ENCODE results near the gene NEK5. TPM values are rescaled to one million over a fixed set of nuclear protein-coding genes. Genes with fewer than 3 reads are reported as not detected.
"Not testable (repeated sequence)": the region's sequence is repeated elsewhere in the genome, so short reads cannot be mapped to it uniquely, and the experiment has no call there.

NEK5 gene
- total RNA-seq, 2 experiments from 2014 or later, result not detected

GRCh38 chr13:52096062-52096461, 32.8 kb downstream of the NEK5 start:
- POLR2A ChIA-PET, result no interaction called here
- no peaks in the 10 kb centered on the region for H3K36me3 Mint-ChIP-seq (ENCODE audit: low read depth)

DNA sequence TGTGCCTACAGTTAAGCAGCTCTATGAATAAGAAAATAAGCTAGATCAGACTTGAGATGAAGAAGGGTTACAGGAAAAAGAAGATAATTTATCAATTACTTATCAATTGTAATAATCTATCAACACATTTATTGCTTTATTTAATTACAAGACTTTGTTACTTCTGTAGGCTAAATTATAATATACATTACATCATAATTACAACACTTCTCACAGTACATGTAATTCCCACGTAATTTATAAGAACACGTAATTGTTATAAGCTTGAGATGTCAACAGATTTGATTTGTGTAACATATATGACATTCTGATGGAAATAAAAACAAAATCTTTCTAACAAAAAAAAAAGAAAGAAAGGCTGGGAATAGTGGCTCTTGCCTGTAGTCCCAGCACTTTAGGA, 36.8 kb downstream of the NEK5 start:
- no peak for DNase-seq
- H3K9me3 Mint-ChIP-seq, result no peaks in the 10 kb centered on the region
- peaks cover 4% of the 10 kb centered on the region for H3K27me3 Mint-ChIP-seq
- H3K27ac Mint-ChIP-seq, result no peak overlapping the region
- H3K4me1 Mint-ChIP-seq, result no peaks in the 10 kb centered on the region
- POLR2A ChIA-PET, result no interaction called here
- H3K4me3 Mint-ChIP-seq, result no peak overlapping the region
- CTCF ChIA-PET, result no interaction called here
- H3K36me3 Mint-ChIP-seq (ENCODE audit: low read depth), result no peaks in the 10 kb centered on the region

More at GRCh38 chr13:52096062-52096461, 32.8 kb downstream of the NEK5 start:
- no peaks in the 10 kb centered on the region for H3K27me3 Mint-ChIP-seq
- CTCF ChIA-PET, result no interaction called here
- H3K27ac Mint-ChIP-seq, result no peak overlapping the region
- no peaks in the 10 kb centered on the region for H3K4me1 Mint-ChIP-seq
- H3K9me3 Mint-ChIP-seq, result no peaks in the 10 kb centered on the region
- no peak for DNase-seq
- no peak overlapping the region for H3K4me3 Mint-ChIP-seq

- POLR2A ChIA-PET, result interaction anchor here (0.6 kb wide), 1 partner anchor 647 kb away, joined by 4 read pairs; no protein-coding TSS in a partner anchor
- Mint-ChIP-seq H3K36me3 (ENCODE audit: low read depth) (no peaks in the 10 kb centered on the region), H3K4me1 (no peaks in the 10 kb centered on the region), H3K27ac (no peak overlapping the region), H3K4me3 (no peak overlapping the region), H3K27me3 (peaks cover 8% of the 10 kb centered on the region), H3K9me3 (no peaks in the 10 kb centered on the region)
- no peak for DNase-seq
- CTCF ChIA-PET, result no interaction called here
These were observed 37.4 kb downstream of the NEK5 start for GRCh38 chr13:52091473-52091872.

DNA sequence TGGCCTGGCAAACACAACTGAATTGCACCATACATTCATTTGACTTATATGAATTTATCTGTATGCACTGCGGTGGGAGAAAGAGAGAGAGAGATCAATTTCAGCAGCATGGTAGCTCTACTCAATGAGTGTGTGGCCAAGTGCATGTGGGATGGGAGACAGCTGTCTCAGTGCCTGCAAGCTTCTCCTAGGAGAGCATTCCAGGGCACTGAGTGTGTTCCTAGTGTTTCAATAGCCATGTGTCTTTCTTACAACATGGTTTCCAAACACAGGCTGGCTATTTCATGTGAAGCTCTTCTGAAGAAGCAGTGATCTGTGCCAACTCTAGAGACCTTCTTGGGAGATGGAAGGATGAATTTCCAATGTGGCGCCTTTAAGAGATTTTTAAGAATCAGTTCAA, 43.5 kb downstream of the NEK5 start:
- no peak overlapping the region for H3K27ac Mint-ChIP-seq
- H3K4me1 Mint-ChIP-seq, result no peaks in the 10 kb centered on the region
- no peaks in the 10 kb centered on the region for H3K9me3 Mint-ChIP-seq
- no peaks in the 10 kb centered on the region for H3K36me3 Mint-ChIP-seq (ENCODE audit: low read depth)
- no peak overlapping the region for H3K4me3 Mint-ChIP-seq
- ChIA-PET CTCF (no interaction called here), POLR2A (no interaction called here)
- no peak for DNase-seq
- peaks cover 8% of the 10 kb centered on the region for H3K27me3 Mint-ChIP-seq

- not testable (repeated sequence) for H3K27me3 Mint-ChIP-seq
These were observed 43.9 kb downstream of the NEK5 start for GRCh38 chr13:52084981-52085380.

DNA sequence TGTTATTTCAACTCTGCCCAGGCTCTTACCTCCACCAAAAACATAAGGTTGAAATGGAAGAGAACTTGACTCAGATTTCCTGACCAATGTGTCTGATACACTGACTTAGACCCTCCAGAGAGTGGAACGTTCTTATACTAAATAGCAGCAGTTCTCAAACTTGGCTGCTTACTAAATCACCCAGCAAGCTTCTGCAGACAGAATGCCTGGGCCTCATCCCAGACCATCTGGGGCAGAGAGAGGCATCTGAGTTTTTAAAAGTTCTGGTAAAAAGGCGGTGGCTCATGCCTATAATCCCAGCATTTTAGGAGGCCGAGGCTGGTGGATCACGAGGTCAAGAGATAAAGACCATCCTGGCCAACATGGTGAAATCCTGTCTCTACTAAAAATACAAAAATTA, 46.3 kb downstream of the NEK5 start:
- ChIA-PET POLR2A (no interaction called here), CTCF (no interaction called here)
- Mint-ChIP-seq H3K4me1 (no peaks in the 10 kb centered on the region), H3K9me3 (no peaks in the 10 kb centered on the region), H3K36me3 (ENCODE audit: low read depth) (no peaks in the 10 kb centered on the region), H3K27me3 (peaks cover 6% of the 10 kb centered on the region), H3K27ac (no peak overlapping the region), H3K4me3 (no peak overlapping the region)
- no peak for DNase-seq

More at GRCh38 chr13:52084981-52085380, 43.9 kb downstream of the NEK5 start:
- H3K36me3 Mint-ChIP-seq (ENCODE audit: low read depth); POLR2A ChIA-PET; H3K27ac Mint-ChIP-seq; DNase-seq; CTCF ChIA-PET; H3K9me3 Mint-ChIP-seq; H3K4me3 Mint-ChIP-seq; H3K4me1 Mint-ChIP-seq: not testable (repeated sequence)

- DNase-seq; H3K9me3 Mint-ChIP-seq; H3K4me1 Mint-ChIP-seq; CTCF ChIA-PET; POLR2A ChIA-PET; H3K27ac Mint-ChIP-seq; H3K36me3 Mint-ChIP-seq (ENCODE audit: low read depth); H3K4me3 Mint-ChIP-seq: not testable (repeated sequence)
- H3K27me3 Mint-ChIP-seq, result peaks cover 20% of the 10 kb centered on the region
These were observed 49.0 kb downstream of the NEK5 start for GRCh38 chr13:52079891-52080290.

- Mint-ChIP-seq H3K27me3 (peaks cover 34% of the 10 kb centered on the region), H3K9me3 (peaks cover 20% of the 10 kb centered on the region), H3K4me3 (no peak overlapping the region), H3K27ac (no peak overlapping the region), H3K36me3 (ENCODE audit: low read depth) (peaks cover 3% of the 10 kb centered on the region), H3K4me1 (peaks cover 16% of the 10 kb centered on the region)
- ChIA-PET CTCF (interaction anchor here (1.1 to 1.5 kb wide), 2 partner anchors 130 to 380 kb away, joined by 3 to 4 read pairs; partner anchors contain the start of gene VPS36), POLR2A (no interaction called here)
- DNase-seq, result peak; percentile 40
These were observed 57.8 kb downstream of the NEK5 start for GRCh38 chr13:52070929-52071523.

DNA sequence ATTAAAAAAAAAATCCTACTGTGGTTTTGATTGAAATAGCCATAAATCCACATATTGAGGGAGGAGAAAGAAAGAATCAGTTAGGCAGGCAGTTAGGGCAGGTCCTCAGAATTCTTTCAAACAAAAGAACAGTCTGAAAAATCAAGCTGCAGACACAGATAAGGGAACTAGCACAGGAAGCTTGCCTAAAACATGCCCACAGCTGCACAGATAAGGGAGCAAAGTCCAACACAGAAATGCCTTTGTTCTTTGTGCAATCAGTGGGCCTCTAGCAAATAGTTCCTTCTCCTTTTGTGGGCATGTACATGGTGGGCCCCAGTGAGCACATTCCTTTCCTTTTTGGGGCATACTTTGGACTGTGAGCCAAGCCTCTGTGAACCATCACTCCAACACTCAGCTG, 61.6 kb downstream of the NEK5 start:
- Mint-ChIP-seq H3K9me3 (peaks cover 26% of the 10 kb centered on the region), H3K4me1 (peaks cover 16% of the 10 kb centered on the region), H3K27ac (no peak overlapping the region), H3K4me3 (no peak overlapping the region), H3K27me3 (peaks cover 12% of the 10 kb centered on the region), H3K36me3 (ENCODE audit: low read depth) (peaks cover 3% of the 10 kb centered on the region)
- no peak for DNase-seq
- CTCF ChIA-PET, result no interaction called here
- POLR2A ChIA-PET, result no interaction called here

GRCh38 chr13:52061587-52061986, 67.3 kb downstream of the NEK5 start:
- H3K36me3 Mint-ChIP-seq (ENCODE audit: low read depth), result no peaks in the 10 kb centered on the region
- DNase-seq, result no peak
- ChIA-PET POLR2A (no interaction called here), CTCF (interaction anchor here (0.8 kb wide), 1 partner anchor 19 kb away, joined by 3 read pairs; no protein-coding TSS in a partner anchor)
- no peak overlapping the region for H3K4me3 Mint-ChIP-seq
- H3K27ac Mint-ChIP-seq, result no peak overlapping the region
- no peaks in the 10 kb centered on the region for H3K4me1 Mint-ChIP-seq
- H3K27me3 Mint-ChIP-seq, result no peaks in the 10 kb centered on the region
- peaks cover 6% of the 10 kb centered on the region for H3K9me3 Mint-ChIP-seq

- H3K4me1 Mint-ChIP-seq; H3K9me3 Mint-ChIP-seq; POLR2A ChIA-PET; H3K27me3 Mint-ChIP-seq; CTCF ChIA-PET; H3K36me3 Mint-ChIP-seq (ENCODE audit: low read depth); H3K4me3 Mint-ChIP-seq; H3K27ac Mint-ChIP-seq; DNase-seq: not testable (repeated sequence)
These were observed 67.8 kb downstream of the NEK5 start for GRCh38 chr13:52061064-52061463.

- Mint-ChIP-seq H3K4me3 (no peak overlapping the region), H3K36me3 (ENCODE audit: low read depth) (no peaks in the 10 kb centered on the region), H3K27me3 (peaks cover 9% of the 10 kb centered on the region), H3K4me1 (no peaks in the 10 kb centered on the region), H3K9me3 (no peaks in the 10 kb centered on the region), H3K27ac (no peak overlapping the region)
- POLR2A ChIA-PET, result no interaction called here
- CTCF ChIA-PET, result no interaction called here
- no peak for DNase-seq
These were observed 75.4 kb downstream of the NEK5 start for GRCh38 chr13:52053460-52053859.

DNA sequence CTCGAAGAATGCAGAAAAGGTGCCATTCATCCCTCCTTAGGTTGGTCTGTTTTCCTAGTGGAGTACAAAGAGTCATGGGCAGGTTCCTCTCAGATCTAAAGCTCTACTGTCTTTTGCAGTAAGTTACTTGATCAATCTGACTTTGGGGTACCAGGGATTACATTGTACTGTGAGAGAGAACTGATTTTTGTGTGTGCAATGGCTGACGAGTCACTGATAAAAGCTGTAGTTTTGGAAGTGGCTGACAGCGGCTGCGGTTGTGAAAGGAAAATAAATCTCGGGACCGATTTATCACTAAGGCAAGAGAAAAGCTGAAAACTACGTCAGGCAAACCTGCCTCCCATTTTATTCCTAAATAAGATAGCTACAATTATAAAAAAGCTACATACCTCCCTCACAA, 77.5 kb downstream of the NEK5 start:
- Mint-ChIP-seq H3K27me3 (peaks cover 11% of the 10 kb centered on the region), H3K27ac (no peak overlapping the region)
- POLR2A ChIA-PET, result no interaction called here

GRCh38 chr13:52048516-52048915, 80.4 kb downstream of the NEK5 start:
- CTCF ChIA-PET, result interaction anchor here (1.0 kb wide), 1 partner anchor 234 kb away, joined by 4 read pairs; no protein-coding TSS in a partner anchor
- H3K9me3 Mint-ChIP-seq, result no peaks in the 10 kb centered on the region

More for the DNA sequence above, 77.5 kb downstream of the NEK5 start:
- CTCF ChIA-PET, result no interaction called here
- Mint-ChIP-seq H3K9me3 (no peaks in the 10 kb centered on the region), H3K4me3 (no peak overlapping the region), H3K4me1 (no peaks in the 10 kb centered on the region), H3K36me3 (ENCODE audit: low read depth) (no peaks in the 10 kb centered on the region)
- DNase-seq, result no peak

More at GRCh38 chr13:52048516-52048915, 80.4 kb downstream of the NEK5 start:
- no peaks in the 10 kb centered on the region for H3K36me3 Mint-ChIP-seq (ENCODE audit: low read depth)
- POLR2A ChIA-PET, result no interaction called here
- DNase-seq, result no peak
- H3K4me1 Mint-ChIP-seq, result no peaks in the 10 kb centered on the region
- no peak overlapping the region for H3K27ac Mint-ChIP-seq
- peaks cover 11% of the 10 kb centered on the region for H3K27me3 Mint-ChIP-seq
- no peak overlapping the region for H3K4me3 Mint-ChIP-seq
